Measurements from ENCODE around the gene HM13.
"Not testable (repeated sequence)": the region's sequence is repeated elsewhere in the genome, so short reads cannot be mapped to it uniquely, and the experiment has no call there.

The HM13 gene

GRCh38 chr20:31608251-31608945 lies 94.2 kb downstream of the HM13 start:
- DNase-seq (ENCODE audit: low read depth in 3 of 3): no peak

DNA sequence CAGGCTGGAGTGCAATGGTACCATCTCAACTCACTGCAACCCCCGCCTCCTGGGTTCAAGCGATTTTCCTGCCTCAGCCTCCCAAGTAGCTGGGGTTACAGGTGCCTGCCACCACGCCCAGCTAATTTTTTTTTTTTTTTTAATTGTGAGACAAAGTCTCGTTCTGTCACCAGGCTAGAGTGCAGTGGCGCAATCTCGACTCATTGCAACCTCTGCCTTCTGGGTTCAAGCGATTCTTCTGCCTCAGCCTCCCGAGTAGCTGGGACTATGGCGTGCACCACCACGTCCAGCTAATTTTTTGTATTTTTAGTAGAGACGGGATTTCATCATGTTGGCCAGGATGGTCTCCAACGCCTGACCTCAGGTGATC lies 98.0 kb downstream of the HM13 start:
- not testable (repeated sequence) for DNase-seq (ENCODE audit: low read depth in 3 of 3)

- DNase-seq (ENCODE audit: low read depth in 3 of 3): no peak
These were observed 101.2 kb downstream of the HM13 start for GRCh38 chr20:31615416-31615815.

GRCh38 chr20:31617432-31618104 lies 103.3 kb downstream of the HM13 start:
- DNase-seq (ENCODE audit: low read depth in 3 of 3): no peak

Measured in stimulated activated CD4-positive, alpha-beta T cell treated with anti-CD3 and anti-CD28 coated beads, TNF-alpha, amount 100 ng/mL, for 48 hours (primary cell).